Limb (tissue), 2 donors: Measurements from ENCODE around the gene DBH.

Experiments
- DNase-seq, 2 donors: peaks; one replicate each; pipeline ENCODE4 v3.0.0-alpha.2; 2016; ENCODE audit errors: extremely low spot score in 2 of 2

Gene DBH

DNA sequence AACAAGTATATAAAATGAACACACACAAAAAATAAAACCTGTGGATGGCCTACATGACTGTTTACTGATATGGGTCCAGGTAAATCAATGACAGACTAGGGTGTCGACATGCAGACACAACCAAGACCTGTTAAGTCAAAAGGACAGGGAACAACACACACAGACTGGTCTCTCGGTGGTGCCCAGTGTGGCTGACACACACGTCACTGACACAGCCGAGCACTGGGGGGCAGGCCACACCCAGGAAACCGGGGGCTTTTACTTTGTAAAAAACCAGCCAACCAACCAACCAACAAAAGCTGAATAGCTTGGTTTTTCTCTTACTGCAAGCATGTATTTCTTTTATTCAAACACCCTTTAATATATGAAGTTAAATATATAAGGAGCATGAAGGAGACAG lies 31.9 kb upstream of the DBH start:
- DNase-seq = no peak

DNA sequence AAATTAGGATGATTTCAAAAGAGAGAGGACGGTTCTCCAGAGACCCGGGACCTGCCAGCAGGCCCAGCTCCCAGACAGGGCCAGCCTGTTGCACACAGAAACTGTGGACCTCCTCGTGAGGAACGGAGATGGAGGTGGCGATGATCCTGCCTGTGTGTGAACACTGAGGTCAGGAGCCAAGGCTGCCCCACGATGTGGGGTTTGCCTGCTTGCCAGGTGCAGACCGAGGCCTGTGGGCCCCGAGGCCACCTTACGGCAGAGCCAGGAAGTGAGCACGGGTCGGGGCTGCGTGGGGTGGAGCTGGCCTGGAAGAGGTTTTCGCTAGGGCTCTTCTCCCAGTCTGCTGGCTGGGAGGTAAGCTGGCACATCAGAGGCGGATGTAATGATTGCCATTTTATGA lies 31.3 kb upstream of the DBH start:
- no peak for DNase-seq

DNA sequence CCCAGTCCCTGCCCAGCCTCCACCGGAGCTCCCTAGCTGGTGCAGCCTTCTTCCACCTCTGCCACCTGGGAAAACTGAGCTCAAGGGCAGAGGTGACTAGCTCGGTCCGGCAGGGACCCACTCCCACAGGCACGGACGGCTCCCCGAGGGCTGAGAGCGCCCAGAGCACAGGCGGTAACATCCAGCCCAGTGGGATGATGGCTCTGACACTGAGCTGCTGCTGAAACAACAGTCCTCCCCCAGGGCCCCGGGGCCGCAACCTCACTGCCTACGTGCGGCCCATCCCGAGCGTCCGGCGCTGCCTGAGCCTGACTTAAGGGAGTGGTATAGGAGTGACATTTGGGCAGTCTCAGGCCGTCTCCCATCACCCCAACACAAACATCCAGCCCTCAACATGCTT lies 30.7 kb upstream of the DBH start:
- no peak for DNase-seq

DNA sequence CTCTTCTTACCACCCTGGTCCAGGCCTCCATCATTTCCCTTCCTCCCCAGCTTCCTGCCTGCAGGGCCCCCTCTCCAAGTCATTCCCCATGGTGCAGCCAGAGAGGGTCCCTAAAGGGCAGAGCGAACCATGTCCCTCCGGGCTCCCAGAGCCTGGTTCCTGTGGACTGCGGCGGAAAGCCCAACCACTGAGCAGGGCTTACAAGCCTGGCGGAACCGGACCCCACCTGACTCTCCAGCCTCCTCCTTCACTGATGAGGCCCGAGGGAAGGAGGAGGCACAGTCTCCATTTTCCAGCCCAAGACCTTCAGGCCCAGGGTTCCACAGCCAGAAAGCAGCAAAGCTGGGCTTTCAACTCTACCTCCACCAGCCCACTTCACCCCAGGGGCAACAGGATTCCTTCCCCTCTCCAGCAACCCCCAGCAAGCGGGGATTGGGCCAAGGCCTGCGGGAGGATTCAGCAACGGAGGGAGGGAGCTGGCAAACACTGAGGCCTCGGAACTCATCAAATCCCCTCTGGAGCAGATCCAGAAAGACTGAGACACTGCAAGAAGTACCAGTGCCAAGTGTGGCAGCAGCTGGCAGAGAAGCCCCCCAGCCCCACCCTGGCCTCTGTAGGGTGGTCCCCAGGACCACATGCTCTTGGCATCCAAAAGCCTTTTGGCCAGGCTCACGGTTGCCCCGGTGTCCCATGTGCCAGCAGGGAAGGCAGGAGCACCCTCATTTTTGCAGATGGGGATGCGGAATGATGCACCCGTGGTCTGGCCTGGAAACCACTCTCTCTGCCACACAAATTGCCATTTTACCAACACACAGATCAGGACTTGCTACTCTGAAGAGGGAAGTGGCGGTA lies 30.1 kb upstream of the DBH start:
- no peak for DNase-seq

DNA sequence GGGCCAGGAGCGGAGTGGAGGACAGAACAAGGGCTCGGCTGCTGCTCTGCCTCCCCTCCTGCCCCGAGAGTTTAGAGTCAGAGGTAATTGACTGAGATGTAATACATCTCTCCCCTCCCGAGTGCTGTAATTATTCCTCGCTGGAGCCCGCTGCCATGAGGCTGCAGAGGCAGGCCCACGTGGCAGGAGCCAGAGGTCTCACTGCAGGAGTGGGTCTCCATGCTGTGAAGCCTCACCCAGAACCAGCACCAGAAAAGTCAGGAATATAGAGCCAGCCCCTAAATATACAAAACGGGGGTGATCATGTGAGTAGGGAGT lies 29.5 kb upstream of the DBH start:
- DNase-seq = no peak

DNA sequence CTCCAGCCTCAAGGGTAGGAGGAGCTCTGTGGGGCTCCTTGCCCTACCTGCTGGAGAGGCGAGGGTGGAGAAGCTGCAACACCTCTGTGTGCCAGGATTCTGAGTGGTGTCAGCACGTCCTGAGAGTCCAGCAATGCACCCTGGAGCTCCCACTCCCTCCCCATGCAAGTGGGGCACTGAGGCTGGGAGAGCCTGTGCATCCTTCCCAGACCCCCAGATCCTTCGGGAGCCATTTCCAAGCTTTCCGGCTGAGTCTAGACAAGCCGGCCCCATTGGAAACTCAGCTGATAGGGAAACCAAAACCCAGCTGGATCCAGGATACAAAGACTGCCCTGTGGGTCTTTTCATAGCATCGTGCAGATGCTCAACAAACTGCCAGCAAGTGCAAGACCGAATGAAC lies 28.8 kb upstream of the DBH start:
- no peak for DNase-seq

DNA sequence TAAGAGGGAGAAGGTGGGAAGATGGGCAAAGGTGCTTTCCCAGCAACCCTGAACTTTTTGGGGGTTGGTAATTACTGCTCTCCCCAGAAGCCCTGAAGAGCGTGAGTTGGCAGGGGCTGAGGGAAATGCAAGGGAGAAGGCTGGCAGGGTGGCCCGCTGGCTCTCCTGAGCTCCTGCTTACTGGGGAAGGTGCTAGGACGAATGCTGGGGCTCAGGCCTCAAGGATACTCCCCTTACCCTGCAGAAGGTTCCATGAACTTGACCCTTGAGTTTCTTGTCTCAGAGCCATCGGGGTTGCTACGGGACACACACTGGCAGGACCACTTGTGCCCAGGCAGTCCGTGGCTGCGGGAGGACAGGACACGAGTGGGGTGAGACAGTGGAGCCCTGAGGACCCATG lies 28.2 kb upstream of the DBH start:
- no peak for DNase-seq

DNA sequence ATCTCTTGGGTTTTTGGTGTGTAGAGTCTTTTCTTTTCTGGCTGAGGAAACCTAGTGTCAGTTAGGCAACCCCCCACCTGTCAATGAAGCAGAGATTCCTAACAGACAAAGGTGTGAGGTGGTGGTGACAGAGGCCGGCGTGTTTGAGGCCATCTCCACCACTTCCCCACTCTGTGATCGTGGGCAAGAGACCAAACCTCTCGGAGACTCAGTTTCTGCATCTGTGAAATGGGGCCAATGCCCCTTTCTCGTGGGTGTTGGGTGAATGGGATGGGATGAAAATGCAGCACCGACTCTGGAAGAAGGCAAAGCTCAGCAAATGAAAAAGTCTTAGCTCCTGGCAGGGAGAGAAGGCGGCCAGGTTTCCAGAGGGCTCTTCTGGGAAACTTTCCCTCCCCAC lies 27.8 kb upstream of the DBH start:
- no peak for DNase-seq

DNA sequence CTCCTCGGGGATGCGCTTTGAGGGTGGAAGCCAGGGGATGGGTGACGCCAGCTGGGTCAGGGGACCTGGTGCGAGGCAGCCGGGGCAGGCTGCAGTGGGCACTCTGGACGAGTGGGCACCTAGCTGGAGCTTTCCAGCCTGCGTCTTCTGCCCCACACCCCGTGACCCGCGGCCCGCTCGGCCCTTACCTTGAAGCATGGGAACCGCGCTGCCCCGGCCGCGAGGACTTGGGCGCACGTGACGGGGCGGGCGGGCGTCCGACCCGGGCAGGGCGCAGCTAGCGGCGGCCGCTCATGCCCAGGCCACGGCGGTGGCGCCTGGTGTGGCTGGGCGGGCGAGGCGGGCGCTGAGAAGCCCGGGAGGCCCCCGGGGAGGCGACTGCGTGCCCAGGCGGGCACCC lies 27.3 kb upstream of the DBH start:
- DNase-seq = no peak

DNA sequence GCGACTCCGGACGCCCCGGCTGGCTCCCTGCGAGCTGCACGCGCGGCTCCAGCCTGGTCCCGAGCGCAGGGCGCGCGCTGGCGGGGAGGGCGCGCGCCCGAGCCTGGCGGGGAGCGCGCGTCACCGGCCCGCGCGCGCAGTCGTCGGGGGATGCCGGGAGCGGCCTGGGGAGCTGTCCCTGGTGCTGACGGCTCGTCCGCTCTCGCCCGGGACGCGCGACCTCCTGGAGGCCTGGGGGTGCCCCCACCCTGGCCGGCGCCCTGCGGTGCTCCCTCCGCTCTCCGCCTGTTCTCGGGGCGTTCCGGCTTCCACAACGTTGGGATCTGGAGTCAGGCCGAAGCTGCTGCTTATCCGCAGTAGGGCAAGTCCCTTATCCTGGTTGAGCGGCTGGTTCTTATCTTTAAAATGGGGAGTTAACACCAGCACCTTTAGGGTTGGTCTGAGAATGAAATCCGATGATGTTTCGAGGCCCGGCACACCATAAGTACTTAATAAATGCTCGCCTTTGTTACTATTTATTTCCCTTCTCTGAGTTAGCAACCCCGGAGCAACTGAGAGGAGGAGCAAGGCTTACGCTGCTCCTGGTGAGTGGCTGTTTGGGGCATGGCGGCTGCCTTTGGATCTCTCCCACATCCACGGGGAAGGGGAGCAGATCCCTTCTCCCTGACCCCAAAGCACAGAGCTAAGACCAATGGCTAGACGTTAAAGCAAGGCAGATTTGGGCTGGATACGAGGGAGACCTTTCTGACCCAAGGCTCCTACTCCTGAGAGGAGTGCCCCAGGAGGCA lies 26.7 kb upstream of the DBH start, which contains the start of gene FAM163B:
TSS of gene FAM163B (minus strand) at position 79 of the 788 bp plus-strand sequence. CDS start 29,166 bp downstream, outside the sequence.
- peak; percentile 54 to 87 for DNase-seq

DNA sequence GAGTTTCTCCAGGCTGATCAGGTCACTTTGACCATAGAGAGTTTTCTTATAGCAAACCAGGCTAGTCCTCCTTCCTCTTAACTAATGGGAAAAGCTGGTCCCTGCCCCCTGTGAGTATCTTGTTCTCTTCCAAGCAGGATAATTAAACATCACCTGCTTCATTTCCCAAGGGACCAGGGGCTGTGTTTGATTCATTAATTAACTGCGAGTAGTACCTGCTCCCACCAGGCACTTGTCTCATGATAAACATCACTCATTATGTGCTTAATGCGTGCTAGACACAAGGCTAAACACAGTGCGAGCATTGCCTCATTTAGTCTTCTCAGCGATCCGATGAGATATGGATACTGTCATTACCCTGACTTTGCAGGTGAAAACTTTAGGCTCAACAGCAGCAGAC lies 25.3 kb upstream of the DBH start:
- DNase-seq = no peak

DNA sequence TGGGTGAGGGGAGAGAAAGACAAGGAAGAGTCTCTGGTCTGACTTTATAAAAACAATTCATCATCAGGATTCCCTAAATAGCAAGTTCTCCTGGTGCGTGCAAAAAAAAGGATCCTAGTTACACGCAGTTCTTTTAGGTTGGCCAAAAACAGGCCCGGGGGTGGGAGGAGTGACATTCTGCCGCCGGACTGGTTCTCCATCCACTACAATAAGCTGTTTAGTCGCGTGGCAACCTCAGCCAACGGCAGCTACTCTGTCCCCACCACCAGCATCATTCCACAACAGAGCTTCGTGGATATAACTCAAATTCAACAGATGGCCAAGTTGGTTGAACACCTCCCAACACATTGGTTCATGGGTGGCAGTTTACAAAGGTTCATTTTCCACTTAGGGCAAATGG lies 24.1 kb upstream of the DBH start:
- DNase-seq = no peak

DNA sequence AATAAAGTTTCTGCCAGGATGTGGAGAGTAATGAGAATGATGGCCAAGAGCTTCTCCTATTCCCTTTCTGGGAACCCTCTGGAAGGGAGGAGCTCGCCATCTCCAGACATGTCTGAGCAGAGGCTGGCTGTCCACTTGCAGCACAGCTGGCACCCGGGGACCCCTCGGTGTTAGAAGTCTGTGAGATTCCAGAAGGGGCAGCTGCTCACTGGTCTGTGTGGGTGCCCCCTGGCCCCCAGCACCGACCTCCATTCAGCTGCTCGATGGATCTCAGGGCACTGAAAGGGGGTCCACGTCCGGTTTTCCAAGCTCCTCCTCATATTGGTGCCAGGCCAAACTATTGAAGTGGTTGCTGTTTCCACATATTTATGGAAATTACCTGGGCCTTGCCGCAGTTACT lies 23.3 kb upstream of the DBH start:
- DNase-seq = no peak

DNA sequence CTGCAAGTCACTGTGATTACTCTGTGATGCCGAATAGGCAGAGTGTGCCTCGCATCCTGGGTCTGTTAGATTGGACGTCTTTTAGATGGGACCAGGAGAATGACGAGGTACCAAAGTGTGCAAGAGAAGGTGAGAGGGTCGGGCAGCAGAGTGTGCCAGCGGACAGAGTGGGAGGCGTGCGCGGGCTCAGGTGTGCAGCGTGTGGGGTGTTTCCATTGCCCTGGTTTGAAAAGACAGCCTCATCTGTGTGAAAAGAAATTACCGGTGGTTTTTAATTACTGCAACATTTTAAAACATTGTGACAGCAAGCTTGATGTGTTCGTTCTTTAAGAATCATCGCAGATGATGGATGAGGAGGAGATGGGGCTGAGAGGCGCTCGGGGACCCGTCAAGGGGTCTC lies 22.7 kb upstream of the DBH start:
- DNase-seq = no peak

DNA sequence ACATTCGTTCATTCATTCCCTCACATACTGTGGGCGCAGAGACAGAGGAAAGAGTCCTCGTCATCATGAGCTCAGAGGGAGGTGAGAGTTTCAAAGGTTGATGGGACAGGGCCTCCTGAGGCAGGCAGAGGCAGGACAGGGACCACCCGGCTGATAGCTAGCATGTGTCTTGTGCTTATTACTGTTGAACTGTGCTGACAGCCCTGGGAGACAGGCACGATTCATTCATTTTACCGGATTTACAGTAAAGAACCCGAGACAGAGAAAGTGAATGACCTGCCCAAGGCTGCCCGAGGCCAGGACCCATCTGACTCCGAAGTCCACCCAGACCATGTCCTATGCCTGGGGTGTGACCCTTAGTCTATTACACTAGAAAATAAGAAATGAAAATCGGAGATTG lies 22.1 kb upstream of the DBH start:
- DNase-seq = no peak

DNA sequence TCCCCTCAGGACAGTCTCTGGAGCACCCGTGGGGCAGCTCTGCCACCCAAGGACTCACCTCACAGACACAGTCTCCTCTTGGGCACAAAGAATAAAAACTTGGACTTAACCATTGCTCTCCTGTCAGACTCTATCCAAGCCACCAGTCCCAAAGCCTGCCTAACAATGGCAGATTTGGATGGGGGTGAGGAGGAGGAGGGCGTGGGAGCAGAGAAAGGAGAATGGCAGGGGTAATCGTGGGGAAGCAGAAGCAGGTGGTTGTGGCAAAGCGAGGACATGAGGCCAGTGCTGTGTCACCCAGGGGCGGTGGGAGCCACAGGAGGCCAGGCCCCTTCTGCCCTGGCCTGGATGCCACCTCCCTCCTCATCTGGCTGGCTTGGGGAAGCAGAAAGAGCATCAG lies 21.5 kb upstream of the DBH start:
- DNase-seq = no peak

DNA sequence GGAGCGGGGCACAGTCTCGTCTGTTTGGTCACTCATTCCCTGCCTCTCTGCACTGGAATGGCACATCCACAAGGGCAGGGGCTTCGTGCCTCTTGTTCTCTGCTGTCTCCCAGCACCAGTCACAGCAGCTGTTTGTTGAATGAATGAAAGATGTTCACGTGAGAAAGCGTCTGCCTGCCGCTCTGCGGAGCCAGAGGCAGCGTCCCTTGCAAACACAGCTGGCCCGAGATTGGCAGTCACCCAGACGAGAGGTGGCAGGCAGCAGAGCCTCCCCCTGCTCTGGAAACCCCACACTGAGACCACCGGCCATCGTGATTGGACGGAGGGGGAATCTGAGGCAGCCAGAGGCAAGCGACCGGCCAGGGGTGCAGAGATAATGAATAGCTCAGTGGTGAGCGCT lies 21.0 kb upstream of the DBH start:
- no peak for DNase-seq

DNA sequence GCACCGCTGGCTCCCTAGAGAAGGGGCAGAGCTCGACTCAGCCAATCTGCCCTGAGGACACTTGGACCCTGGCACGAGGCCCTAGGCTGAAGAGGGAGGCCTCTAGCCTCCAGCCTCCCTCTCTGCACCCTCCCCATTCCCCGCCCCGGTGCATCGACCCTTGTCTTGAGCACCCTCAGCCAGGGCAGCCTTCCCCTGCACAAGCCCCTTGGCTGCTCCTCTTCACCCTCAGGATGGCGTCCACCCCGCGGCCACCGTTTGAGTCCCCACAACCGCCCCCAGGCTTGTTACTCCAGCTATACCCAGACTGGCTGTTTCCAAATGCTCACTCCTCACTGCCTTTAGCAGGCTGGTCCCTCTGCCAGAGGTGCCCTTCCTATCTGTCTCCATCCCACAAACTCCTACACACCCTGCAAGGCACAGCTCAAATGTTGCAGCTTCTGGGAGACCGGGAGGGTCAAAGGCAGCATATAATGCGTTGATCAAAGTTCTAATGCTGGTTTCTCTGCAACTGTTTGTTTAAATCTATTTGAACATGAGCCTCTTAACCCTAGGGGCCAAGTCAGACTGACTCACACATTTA lies 20.5 kb upstream of the DBH start:
- DNase-seq = no peak

DNA sequence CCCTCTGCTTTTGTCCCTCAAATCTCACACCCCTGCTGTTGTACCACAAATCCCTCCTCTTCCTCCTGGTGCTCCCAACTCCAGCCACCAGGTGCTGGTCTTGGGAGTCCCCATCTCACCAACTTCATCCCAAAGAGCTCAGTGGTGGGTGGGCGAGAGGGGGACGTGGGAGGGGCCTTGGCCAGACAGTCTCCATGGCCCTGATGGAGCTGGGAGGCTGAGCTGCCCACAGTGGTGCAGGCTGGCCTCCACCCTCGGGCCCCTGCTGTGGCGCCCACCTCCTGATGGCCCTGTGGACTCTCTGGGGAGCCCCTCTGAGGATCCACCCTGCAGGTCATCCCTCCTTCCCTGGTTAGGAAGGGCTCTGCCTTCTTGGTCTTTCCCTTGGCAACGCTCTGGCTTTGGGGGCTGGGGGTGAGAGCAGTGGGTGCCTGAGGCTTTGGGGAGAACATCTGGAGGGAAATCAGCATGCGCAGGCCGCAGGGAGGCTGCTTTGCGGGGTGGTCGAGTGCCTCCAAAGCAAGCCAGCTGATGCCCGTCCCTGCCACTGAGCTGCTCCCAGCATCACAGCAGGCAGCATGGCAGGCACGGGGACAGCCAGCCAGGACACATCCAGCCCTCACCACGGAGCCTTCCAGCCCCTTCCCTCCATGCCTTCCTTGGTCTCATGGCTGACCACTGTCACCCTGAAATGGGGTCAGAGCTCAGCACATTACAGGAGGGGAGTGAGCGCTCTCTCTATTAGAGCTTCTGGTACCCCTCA lies 19.3 kb upstream of the DBH start:
- no peak for DNase-seq

DNA sequence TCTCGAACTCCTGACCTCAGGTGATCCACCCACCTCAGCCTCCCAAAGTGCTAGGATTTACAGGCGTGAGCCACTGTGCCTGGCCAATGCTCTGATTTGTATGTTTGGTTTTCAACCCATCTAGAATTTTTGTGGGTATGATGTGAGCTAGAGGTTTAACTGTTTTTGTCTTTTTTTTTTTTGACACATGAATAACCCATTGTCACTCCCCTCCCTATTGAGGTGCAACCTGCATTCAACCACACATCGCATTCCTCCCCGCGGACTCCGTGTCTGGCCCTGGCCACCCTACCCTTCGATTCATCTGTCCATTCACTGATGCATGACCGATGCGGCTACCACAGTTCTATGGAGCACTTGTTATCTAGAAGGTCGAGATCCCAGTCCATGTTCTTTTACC lies 17.4 kb upstream of the DBH start:
- DNase-seq = no peak

DNA sequence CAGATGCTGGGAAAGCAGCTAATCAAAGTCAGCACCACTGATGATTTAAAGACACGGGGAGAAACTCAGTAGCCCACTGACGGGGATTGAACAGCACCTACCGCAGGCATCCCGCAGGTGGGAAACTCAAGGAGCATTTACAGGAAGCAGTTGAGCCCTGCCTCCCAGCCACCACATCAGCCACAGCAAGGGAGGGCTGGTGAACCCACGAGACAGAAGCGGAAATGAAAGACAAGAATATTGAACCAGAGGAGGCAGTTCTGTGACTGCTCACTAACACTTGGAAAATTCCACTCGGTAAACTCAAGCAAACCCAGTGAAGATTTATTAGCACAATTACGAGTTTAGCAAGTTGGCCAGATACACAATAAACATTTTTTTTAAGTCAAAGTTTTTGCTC lies 16.4 kb upstream of the DBH start:
- DNase-seq = no peak

DNA sequence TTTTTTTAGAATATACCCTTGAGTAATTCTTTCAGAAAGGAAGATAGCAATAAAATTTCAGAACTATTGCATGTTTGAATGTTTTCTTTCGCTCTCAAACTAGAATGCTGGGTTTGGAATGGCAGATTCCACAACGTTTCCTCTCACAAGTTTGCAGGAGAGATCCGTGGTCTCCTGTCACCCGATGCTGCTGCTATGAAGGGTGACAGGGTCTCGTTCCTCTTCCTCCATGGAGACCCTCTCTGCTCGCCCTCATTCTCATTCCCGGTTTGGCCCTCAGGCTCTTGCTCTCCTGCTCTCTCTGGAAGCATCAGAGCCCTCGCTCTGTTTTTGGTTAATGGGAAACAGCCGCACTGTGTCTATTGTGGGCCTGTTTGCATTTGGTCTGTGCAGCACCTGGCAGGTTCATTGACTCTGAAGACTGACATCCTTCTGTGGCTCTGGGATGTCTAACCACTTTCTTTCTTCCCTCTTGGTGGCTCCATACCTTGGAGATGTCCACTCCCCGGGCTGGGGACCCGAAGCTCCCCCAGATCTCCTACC lies 14.4 kb upstream of the DBH start:
- DNase-seq = no peak
